Skin of body (tissue), 3 donors: ENCODE measurements around the gene MPST. TPM values are rescaled to one million over a fixed set of nuclear protein-coding genes. Genes with fewer than 3 reads are reported as not detected.

Experiments used
- DNase-seq: peaks from one replicate; lab custom pipeline; 2025; lab: John Stamatoyannopoulos, UW
- small RNA-seq: library from RNA; depleted of rRNA; stranded (forward); fragments of <200 nt; gene quantifications from one replicate; pipeline ENCODE3, GENCODE V24; 2014; ENCODE audit warnings: low replicate concordance
- total RNA-seq: library from RNA; depleted of rRNA; stranded (reverse); fragments of >200 nt; gene quantifications from one replicate; pipeline ENCODE4 v1.2.3, GENCODE V29; 2014

The MPST gene
- total RNA-seq, 1 donor from 2014 or later = 39.3 TPM

DNA sequence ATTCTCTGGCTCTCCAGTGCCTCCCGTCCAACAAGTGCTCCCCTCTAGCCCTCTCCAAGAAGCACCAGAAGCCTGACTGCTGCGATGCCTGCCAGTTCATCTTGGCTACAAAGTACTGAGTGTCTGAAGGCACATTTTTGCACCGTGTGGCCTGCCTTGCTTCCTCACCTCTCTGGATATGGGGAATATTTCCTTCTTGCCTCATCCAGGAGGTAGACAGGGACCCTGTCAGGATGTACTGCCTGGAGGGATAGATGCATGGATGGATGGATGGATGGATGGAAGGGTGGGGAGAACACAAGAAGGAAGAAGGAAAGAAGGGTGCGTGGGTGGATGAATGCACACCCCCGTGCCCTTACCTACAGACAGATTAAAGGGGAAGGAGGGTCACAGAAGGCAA lies 59.6 kb downstream of the MPST start:
- DNase-seq = no peak

Small RNAs within 50 kb of the gene (small RNA-seq; reads per million reads assigned to genes)
- not detected for gene RF00019

Other genes starting within 250 kb of the MPST start
- 12.8 TPM for gene IFT27, start 243.6 kb upstream of the MPST start, total RNA-seq
- not detected for gene PVALB, start 202.7 kb upstream of the MPST start, total RNA-seq
- gene NCF4, start 158.7 kb upstream of the MPST start, total RNA-seq = 10.2 TPM
- 5.3 TPM for gene CSF2RB, start 106.1 kb upstream of the MPST start, total RNA-seq
- 19.3 TPM for gene TST, start 295 bp upstream of the MPST start, total RNA-seq
- 11.7 TPM for gene KCTD17, start 32.0 kb downstream of the MPST start, total RNA-seq
- 0.59 TPM for gene TMPRSS6, start 90.0 kb downstream of the MPST start, total RNA-seq
- gene IL2RB, start 130.2 kb downstream of the MPST start, total RNA-seq = 0.99 TPM
- 15.0 TPM for gene C1QTNF6, start 168.5 kb downstream of the MPST start, total RNA-seq
- not detected for gene SSTR3, start 192.7 kb downstream of the MPST start, total RNA-seq
- 5.7 TPM for gene RAC2, start 224.5 kb downstream of the MPST start, total RNA-seq